ENCODE results near the gene SLC5A11. TPM values are rescaled to one million over a fixed set of nuclear protein-coding genes. Genes with fewer than 3 reads are reported as not detected.
A peak's percentile ranks its signal among the peaks of the same experiment; 100 is the strongest.

SLC5A11 gene
- total and polyA plus RNA-seq, 2 donors (not counting 1 experiment from before 2014, with no cell fraction given), result under 0.01 TPM; not detected in 1

- no peaks in the 10 kb centered on the region for H3K9me3 ChIP-seq (ENCODE audit: control insufficient read depth, insufficient read depth, low read depth, low read length)
- TF ChIP-seq, protein P1, sequence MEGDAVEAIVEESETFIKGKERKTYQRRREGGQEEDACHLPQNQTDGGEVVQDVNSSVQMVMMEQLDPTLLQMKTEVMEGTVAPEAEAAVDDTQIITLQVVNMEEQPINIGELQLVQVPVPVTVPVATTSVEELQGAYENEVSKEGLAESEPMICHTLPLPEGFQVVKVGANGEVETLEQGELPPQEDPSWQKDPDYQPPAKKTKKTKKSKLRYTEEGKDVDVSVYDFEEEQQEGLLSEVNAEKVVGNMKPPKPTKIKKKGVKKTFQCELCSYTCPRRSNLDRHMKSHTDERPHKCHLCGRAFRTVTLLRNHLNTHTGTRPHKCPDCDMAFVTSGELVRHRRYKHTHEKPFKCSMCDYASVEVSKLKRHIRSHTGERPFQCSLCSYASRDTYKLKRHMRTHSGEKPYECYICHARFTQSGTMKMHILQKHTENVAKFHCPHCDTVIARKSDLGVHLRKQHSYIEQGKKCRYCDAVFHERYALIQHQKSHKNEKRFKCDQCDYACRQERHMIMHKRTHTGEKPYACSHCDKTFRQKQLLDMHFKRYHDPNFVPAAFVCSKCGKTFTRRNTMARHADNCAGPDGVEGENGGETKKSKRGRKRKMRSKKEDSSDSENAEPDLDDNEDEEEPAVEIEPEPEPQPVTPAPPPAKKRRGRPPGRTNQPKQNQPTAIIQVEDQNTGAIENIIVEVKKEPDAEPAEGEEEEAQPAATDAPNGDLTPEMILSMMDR (conservative IDR thresholded peaks at IDR 0.05 in 1 of 2, IDR thresholded peaks at IDR 0.05 in 1 of 2; ENCODE audit: low read depth in 1 of 2, low read length in 2 of 2), result no peak
- TF ChIP-seq EZH2 (IDR thresholded peaks at IDR 0.05; ENCODE audit: low read length, missing control alignments), result no peak
Observed at GRCh38 chr16:24900230-24900629, 54.5 kb downstream of the SLC5A11 start.

DNA sequence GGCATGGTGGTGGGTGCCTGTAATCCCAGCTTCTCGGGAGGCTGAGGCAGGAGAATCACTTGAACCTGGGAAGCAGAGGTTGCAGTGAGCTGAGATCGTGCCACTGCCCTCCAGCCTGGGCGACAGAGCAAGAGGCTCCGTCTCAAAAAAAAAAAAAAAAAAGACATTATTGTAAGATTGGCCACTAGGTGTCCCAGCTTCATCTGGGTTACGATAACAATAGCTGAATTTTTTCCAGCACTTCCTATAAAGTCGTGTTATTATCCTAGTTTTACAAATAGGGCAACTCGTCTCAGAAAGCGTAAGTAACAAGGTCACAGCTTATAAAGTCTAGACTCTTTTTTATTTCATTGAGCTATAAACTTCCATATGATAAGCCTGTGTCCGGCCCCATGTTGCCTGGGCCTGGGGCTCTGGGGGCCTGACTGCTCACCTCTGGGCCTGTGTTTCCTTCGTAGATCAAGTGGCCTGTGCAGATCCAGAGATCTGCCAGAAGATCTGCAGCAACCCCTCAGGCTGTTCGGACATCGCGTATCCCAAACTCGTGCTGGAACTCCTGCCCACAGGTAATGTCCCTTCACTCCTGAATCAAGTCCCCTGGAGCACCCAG is 60.5 kb downstream of the SLC5A11 start:
- Histone ChIP-seq H2AFZ (ENCODE audit: low read length) (no peak overlapping the region), H3K4me1 (ENCODE audit: control insufficient read depth, extremely low read depth, insufficient read depth, low read length) (no peaks in the 10 kb centered on the region), H3K9ac (ENCODE audit: insufficient read depth, low read length) (no peak overlapping the region), H3K9me3 (ENCODE audit: control insufficient read depth, insufficient read depth, low read depth, low read length) (no peaks in the 10 kb centered on the region), H4K20me1 (ENCODE audit: control insufficient read depth, extremely low read depth, insufficient read depth, low read length) (no peaks in the 10 kb centered on the region), H3K79me2 (ENCODE audit: control insufficient read depth, insufficient read depth, low read length) (no peaks in the 10 kb centered on the region), H3K27me3 (ENCODE audit: control insufficient read depth, insufficient read depth, low read length) (no peaks in the 10 kb centered on the region), H3K4me3 (replicated peaks in 1 of 4; ENCODE audit: control extremely low read depth in 1 of 4, insufficient read depth in 1 of 4, low read depth in 3 of 4, low read length in 4 of 4) (no peak overlapping the region), H3K27ac (ENCODE audit: insufficient read depth, low read length) (no peak overlapping the region), H3K4me2 (ENCODE audit: extremely low read depth, insufficient read depth, low read length) (no peak overlapping the region), H3K36me3 (ENCODE audit: control insufficient read depth, insufficient read depth, low read length) (no peaks in the 10 kb centered on the region)
- TF ChIP-seq EZH2 (IDR thresholded peaks at IDR 0.05; ENCODE audit: low read length, missing control alignments), result no peak
- TF ChIP-seq, protein P1 (conservative IDR thresholded peaks at IDR 0.05 in 1 of 2, IDR thresholded peaks at IDR 0.05 in 1 of 2; ENCODE audit: low read depth in 1 of 2, low read length in 2 of 2), result peak; percentile 34 to 54
- DNase-seq (ENCODE audit: low read depth in 2 of 2), result peak; percentile 17 to 49

More at GRCh38 chr16:24900230-24900629, 54.5 kb downstream of the SLC5A11 start:
- no peak overlapping the region for H3K27ac ChIP-seq (ENCODE audit: insufficient read depth, low read length)
- H3K4me2 ChIP-seq (ENCODE audit: extremely low read depth, insufficient read depth, low read length), result no peak overlapping the region
- no peaks in the 10 kb centered on the region for H3K27me3 ChIP-seq (ENCODE audit: control insufficient read depth, insufficient read depth, low read length)
- no peaks in the 10 kb centered on the region for H3K36me3 ChIP-seq (ENCODE audit: control insufficient read depth, insufficient read depth, low read length)
- H3K9ac ChIP-seq (ENCODE audit: insufficient read depth, low read length), result no peak overlapping the region
- H3K4me3 ChIP-seq (replicated peaks in 1 of 4; ENCODE audit: control extremely low read depth in 1 of 4, insufficient read depth in 1 of 4, low read depth in 3 of 4, low read length in 4 of 4), result no peak overlapping the region
- H4K20me1 ChIP-seq (ENCODE audit: control insufficient read depth, extremely low read depth, insufficient read depth, low read length), result no peaks in the 10 kb centered on the region
- H2AFZ ChIP-seq (ENCODE audit: low read length), result no peak overlapping the region
- no peak for DNase-seq (ENCODE audit: low read depth in 2 of 2)
- H3K4me1 ChIP-seq (ENCODE audit: control insufficient read depth, extremely low read depth, insufficient read depth, low read length), result no peaks in the 10 kb centered on the region
- no peaks in the 10 kb centered on the region for H3K79me2 ChIP-seq (ENCODE audit: control insufficient read depth, insufficient read depth, low read length)

GRCh38 chr16:24906901-24907300 is 61.1 kb downstream of the SLC5A11 start:
- no peak overlapping the region for H3K4me3 ChIP-seq (replicated peaks in 1 of 4; ENCODE audit: control extremely low read depth in 1 of 4, insufficient read depth in 1 of 4, low read depth in 3 of 4, low read length in 4 of 4)
- H3K36me3 ChIP-seq (ENCODE audit: control insufficient read depth, insufficient read depth, low read length), result no peaks in the 10 kb centered on the region
- no peaks in the 10 kb centered on the region for H3K27me3 ChIP-seq (ENCODE audit: control insufficient read depth, insufficient read depth, low read length)
- no peak overlapping the region for H3K4me2 ChIP-seq (ENCODE audit: extremely low read depth, insufficient read depth, low read length)
- no peak overlapping the region for H2AFZ ChIP-seq (ENCODE audit: low read length)
- H3K79me2 ChIP-seq (ENCODE audit: control insufficient read depth, insufficient read depth, low read length), result no peaks in the 10 kb centered on the region
- no peak overlapping the region for H3K9ac ChIP-seq (ENCODE audit: insufficient read depth, low read length)
- no peak for DNase-seq (ENCODE audit: low read depth in 2 of 2)
- no peak overlapping the region for H3K27ac ChIP-seq (ENCODE audit: insufficient read depth, low read length)
- no peaks in the 10 kb centered on the region for H3K4me1 ChIP-seq (ENCODE audit: control insufficient read depth, extremely low read depth, insufficient read depth, low read length)
- TF ChIP-seq, protein P1 (conservative IDR thresholded peaks at IDR 0.05 in 1 of 2, IDR thresholded peaks at IDR 0.05 in 1 of 2; ENCODE audit: low read depth in 1 of 2, low read length in 2 of 2), result no peak
- no peak for TF ChIP-seq EZH2 (IDR thresholded peaks at IDR 0.05; ENCODE audit: low read length, missing control alignments)
- H4K20me1 ChIP-seq (ENCODE audit: control insufficient read depth, extremely low read depth, insufficient read depth, low read length), result no peaks in the 10 kb centered on the region
- H3K9me3 ChIP-seq (ENCODE audit: control insufficient read depth, insufficient read depth, low read depth, low read length), result no peaks in the 10 kb centered on the region

Measured in fibroblast of lung (primary cell).